CD14-positive monocyte (primary cell): Measurements from ENCODE around the gene SLCO2A1. TPM values are rescaled to one million over a fixed set of nuclear protein-coding genes. Genes with fewer than 3 reads are reported as not detected.

Experiments
- DNase-seq, 3 donors: peaks; one replicate each; pipeline ENCODE4 v3.0.0-alpha.2; 2011 to 2022
- H2AFZ ChIP-seq: 2 replicates; pipeline ENCODE4 v1.6.0; 2012; ENCODE audit warnings: mild to moderate bottlenecking, low read depth, low read length, inconsistent platforms; ENCODE audit not compliant: insufficient read depth, poor library complexity, severe bottlenecking
- H3K27ac ChIP-seq, 2 donors: 1 replicate in 1 of 2; 2 replicates in 1 of 2; pipeline ENCODE4 v1.5.1; 2012 to 2013; ENCODE audit warnings: low read length in 2 of 2, control low read depth in 1 of 2, inconsistent platforms in 1 of 2, low read depth in 1 of 2, mild to moderate bottlenecking in 1 of 2
- H3K27me3 ChIP-seq, 2 donors: one replicate each; pipeline versions ENCODE4 v1.6.0 to v1.6.1; 2011 to 2013; ENCODE audit warnings: low read length in 2 of 2; ENCODE audit not compliant: control insufficient read depth in 2 of 2, insufficient read depth in 2 of 2
- H3K36me3 ChIP-seq, 2 donors: replicated peaks in 1 of 2; 1 replicate in 1 of 2; 2 replicates in 1 of 2; pipeline versions ENCODE4 v1.5.1 to v1.6.1; 2012 to 2013; ENCODE audit warnings: low read length in 2 of 2, control low read depth in 1 of 2, inconsistent platforms in 1 of 2, mild to moderate bottlenecking in 1 of 2; ENCODE audit not compliant: insufficient read depth in 2 of 2, control insufficient read depth in 1 of 2
- H3K4me1 ChIP-seq, 2 donors: 1 replicate in 1 of 2; 2 replicates in 1 of 2; pipeline versions ENCODE4 v1.5.1 to v1.6.1; 2012 to 2013; ENCODE audit warnings: low read length in 2 of 2, control low read depth in 1 of 2, inconsistent platforms in 1 of 2, mild to moderate bottlenecking in 1 of 2, moderate library complexity in 1 of 2; ENCODE audit not compliant: insufficient read depth in 2 of 2, control insufficient read depth in 1 of 2
- H3K4me2 ChIP-seq: replicated peaks from 2 replicates; pipeline ENCODE3; 2012; ENCODE audit warnings: low read length, moderate library complexity, mild to moderate bottlenecking; ENCODE audit not compliant: poor library complexity, severe bottlenecking; ENCODE audit errors: extremely low read depth
- H3K4me3 ChIP-seq, 3 experiments: fragments of 200-600 bp in 1 of 3; sonication (generic) in 1 of 3; replicated peaks in 1 of 3; 1 replicate in 2 of 3; 2 replicates in 1 of 3; pipeline ENCODE4 v1.5.1; 2011 to 2013; ENCODE audit warnings: low read length in 3 of 3, mild to moderate bottlenecking in 3 of 3, control low read depth in 2 of 3, low read depth in 2 of 3, inconsistent platforms in 1 of 3, moderate library complexity in 1 of 3
- H3K79me2 ChIP-seq: 2 replicates; pipeline ENCODE4 v1.6.0; 2012; ENCODE audit warnings: mild to moderate bottlenecking, control low read depth, inconsistent platforms, low read length, moderate library complexity; ENCODE audit not compliant: insufficient read depth
- H3K9ac ChIP-seq: 2 replicates; pipeline ENCODE4 v1.6.0; 2017; ENCODE audit warnings: low read length, mild to moderate bottlenecking; ENCODE audit not compliant: insufficient read depth, poor library complexity, severe bottlenecking
- H3K9me3 ChIP-seq, 2 donors: replicated peaks in 1 of 2; 1 replicate in 1 of 2; 2 replicates in 1 of 2; pipeline versions ENCODE4 v1.5.1 to v1.6.1; 2012 to 2013; ENCODE audit warnings: low read length in 2 of 2, control low read depth in 1 of 2; ENCODE audit not compliant: control insufficient read depth in 1 of 2, insufficient read depth in 1 of 2
- H4K20me1 ChIP-seq: 2 replicates; pipeline ENCODE4 v1.6.0; 2012; ENCODE audit warnings: mild to moderate bottlenecking, low read length, control low read depth, moderate library complexity; ENCODE audit not compliant: insufficient read depth
- H3K27ac Mint-ChIP-seq, 7 donors: one replicate each; pipeline ENCODE4 v1.8.0; 2020; ENCODE audit warnings: mild to moderate bottlenecking in 7 of 7, mixed read lengths in 7 of 7, moderate library complexity in 6 of 7, inconsistent platforms in 2 of 7
- H3K27me3 Mint-ChIP-seq, 3 donors: one replicate each; pipeline ENCODE4 v1.8.0; 2021 to 2022; ENCODE audit warnings: low read depth in 3 of 3, mild to moderate bottlenecking in 3 of 3, mixed read lengths in 3 of 3, moderate library complexity in 3 of 3, inconsistent platforms in 1 of 3
- H3K36me3 Mint-ChIP-seq, 2 donors: one replicate each; pipeline ENCODE4 v1.8.0; 2020; ENCODE audit warnings: mixed read lengths in 2 of 2, inconsistent platforms in 1 of 2, mild to moderate bottlenecking in 1 of 2
- H3K4me1 Mint-ChIP-seq: one replicate; pipeline ENCODE4 v1.8.0; 2020; ENCODE audit warnings: mild to moderate bottlenecking, mixed read lengths
- H3K4me3 Mint-ChIP-seq, 2 donors: one replicate each; pipeline ENCODE4 v1.8.0; 2020; ENCODE audit warnings: mild to moderate bottlenecking in 2 of 2, mixed read lengths in 2 of 2, moderate library complexity in 1 of 2
- H3K9me3 Mint-ChIP-seq, 7 donors: one replicate each; pipeline ENCODE4 v1.8.0; 2020 to 2022; ENCODE audit warnings: mixed read lengths in 7 of 7, mild to moderate bottlenecking in 6 of 7, moderate library complexity in 6 of 7, inconsistent platforms in 2 of 7
- WGBS: methylation state at CpG from one replicate; pipeline ENCODE4 v1.1.5; 2013; ENCODE audit warnings: missing lambda C conversion rate; ENCODE audit not compliant: insufficient coverage; 5-methylcytosine and 5-hydroxymethylcytosine counted together
- intact Hi-C, 2 donors: fragments of 100-400 bp; cut with micrococcal nuclease; formaldehyde crosslinking; loops; one replicate each; pipeline versions ENCODE4 v1.15.0 to v1.15.1; 2023
- polyA plus RNA-seq, 3 donors: library from polyadenylated mRNA; depleted of rRNA in 1 of 3; unstranded in 2 of 3; stranded (reverse) in 1 of 3; fragments of 300-500 nt in 2 of 3; fragments of >200 nt in 1 of 3; fragmentation: Illumina TruSeq in 2 of 3; gene quantifications; 1 replicate in 2 of 3; 2 replicates in 1 of 3; pipeline ENCODE4 v1.2.3, GENCODE V29; 2012 to 2021
- TF ChIP-seq, protein P1 (sequence below): fragments of 200-600 bp; IDR thresholded peaks from one replicate; pipeline ENCODE4 v1.8.0; 2022; ENCODE audit warnings: antibody characterized with exemption, mild to moderate bottlenecking

SLCO2A1 gene
- polyA plus RNA-seq, 3 donors = 0.12 TPM; not detected in 2

DNA sequence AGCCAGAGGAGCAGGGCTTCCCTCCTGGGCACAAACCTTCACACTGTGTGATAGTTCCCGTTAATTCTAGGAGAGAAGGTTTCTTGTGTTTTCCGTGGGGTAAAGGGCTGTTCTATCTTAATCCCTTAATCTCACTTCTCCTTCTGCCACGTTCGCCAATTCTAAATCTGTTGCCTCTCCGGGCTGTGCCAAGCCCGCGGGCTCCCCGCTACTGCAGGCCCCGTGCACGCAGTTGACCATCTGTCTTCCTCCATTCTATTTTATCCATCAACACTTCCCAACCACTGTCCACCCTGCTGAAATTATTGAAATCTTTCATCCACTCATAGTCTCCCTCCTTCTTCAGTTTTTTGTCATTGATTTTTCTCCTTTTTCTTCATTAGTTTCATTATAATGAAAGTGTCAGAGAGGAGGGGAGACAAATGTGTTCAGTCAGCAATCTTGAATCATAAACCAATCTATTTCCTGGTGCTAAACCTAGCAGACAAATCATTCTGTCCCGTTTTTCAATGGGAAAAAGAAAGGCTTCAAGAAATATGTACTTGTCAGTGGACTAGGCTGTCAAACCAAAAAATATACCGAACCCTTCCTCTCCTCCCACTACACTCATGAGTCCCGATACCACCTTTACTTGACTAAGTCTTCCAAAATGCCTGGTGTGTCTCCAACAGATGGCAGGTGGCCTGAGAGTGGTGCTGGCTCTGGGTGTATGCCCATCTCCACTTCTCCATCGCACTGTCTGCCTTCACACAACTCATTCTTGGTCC lies 39.6 kb downstream of the SLCO2A1 start:
- Histone ChIP-seq H2AFZ (no peak overlapping the region), H3K79me2 (no peaks in the 10 kb centered on the region), H3K27me3 (no peaks in the 10 kb centered on the region), H3K9ac (no peak overlapping the region), H3K4me3 (no peak overlapping the region), H3K9me3 (no peaks in the 10 kb centered on the region), H3K4me1 (no peaks in the 10 kb centered on the region), H3K4me2 (no peak overlapping the region), H3K36me3 (no peaks in the 10 kb centered on the region), H4K20me1 (no peaks in the 10 kb centered on the region), H3K27ac (no peak overlapping the region)
- no peaks in the 10 kb centered on the region for H3K36me3 Mint-ChIP-seq
- intact Hi-C loops = no loop called here
- H3K9me3 Mint-ChIP-seq = peaks cover 0 to 3% (median 0%) of the 10 kb centered on the region in 7 donors
- TF ChIP-seq, protein P1, sequence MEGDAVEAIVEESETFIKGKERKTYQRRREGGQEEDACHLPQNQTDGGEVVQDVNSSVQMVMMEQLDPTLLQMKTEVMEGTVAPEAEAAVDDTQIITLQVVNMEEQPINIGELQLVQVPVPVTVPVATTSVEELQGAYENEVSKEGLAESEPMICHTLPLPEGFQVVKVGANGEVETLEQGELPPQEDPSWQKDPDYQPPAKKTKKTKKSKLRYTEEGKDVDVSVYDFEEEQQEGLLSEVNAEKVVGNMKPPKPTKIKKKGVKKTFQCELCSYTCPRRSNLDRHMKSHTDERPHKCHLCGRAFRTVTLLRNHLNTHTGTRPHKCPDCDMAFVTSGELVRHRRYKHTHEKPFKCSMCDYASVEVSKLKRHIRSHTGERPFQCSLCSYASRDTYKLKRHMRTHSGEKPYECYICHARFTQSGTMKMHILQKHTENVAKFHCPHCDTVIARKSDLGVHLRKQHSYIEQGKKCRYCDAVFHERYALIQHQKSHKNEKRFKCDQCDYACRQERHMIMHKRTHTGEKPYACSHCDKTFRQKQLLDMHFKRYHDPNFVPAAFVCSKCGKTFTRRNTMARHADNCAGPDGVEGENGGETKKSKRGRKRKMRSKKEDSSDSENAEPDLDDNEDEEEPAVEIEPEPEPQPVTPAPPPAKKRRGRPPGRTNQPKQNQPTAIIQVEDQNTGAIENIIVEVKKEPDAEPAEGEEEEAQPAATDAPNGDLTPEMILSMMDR = no peak
- 12% methylated on average over 8 of the region's 14 CpGs for WGBS
- H3K27me3 Mint-ChIP-seq = peaks cover 0 to 8% (median 0%) of the 10 kb centered on the region in 3 donors
- H3K4me1 Mint-ChIP-seq = peaks cover 7% of the 10 kb centered on the region
- H3K4me3 Mint-ChIP-seq = peak overlapping the region in 1 of 2 donors; percentile 12
- H3K27ac Mint-ChIP-seq = peak overlapping the region in 1 of 7 donors; percentile 50
- no peak for DNase-seq

DNA sequence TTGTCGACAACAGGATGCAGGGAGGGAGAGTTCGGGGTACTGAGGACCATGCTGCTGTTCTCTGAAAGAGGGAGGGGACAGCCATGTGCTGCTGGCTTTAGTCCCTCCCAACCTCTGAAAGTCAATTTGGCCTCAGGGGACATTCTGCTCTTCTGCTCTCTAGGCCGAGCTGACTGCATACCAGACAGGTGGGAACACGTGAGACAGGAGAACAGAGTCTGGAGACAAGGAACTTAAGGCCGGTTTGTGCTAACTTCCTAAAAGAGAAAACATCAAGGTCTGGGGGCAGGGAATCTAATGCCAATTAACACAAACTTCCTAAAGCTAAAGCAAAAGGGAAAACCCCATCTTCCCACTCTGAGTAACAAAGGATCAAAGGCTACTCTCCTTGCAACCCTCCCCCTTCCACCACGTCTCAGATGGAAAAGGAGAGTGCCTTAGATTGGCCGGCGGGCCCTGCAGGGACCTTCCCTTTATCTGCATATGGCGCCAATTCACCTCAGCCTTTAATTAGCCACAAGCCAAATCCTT lies 41.0 kb downstream of the SLCO2A1 start:
- peaks cover 7% of the 10 kb centered on the region for H3K4me1 Mint-ChIP-seq
- no peak overlapping the region for H2AFZ ChIP-seq
- intact Hi-C loops = no loop called here
- H4K20me1 ChIP-seq = no peaks in the 10 kb centered on the region
- H3K4me1 ChIP-seq = no peaks in the 10 kb centered on the region
- 89% methylated on average over 6 of the region's 9 CpGs for WGBS
- H3K9me3 ChIP-seq = no peaks in the 10 kb centered on the region
- H3K79me2 ChIP-seq = no peaks in the 10 kb centered on the region
- H3K9ac ChIP-seq = no peak overlapping the region
- no peak overlapping the region for H3K27ac ChIP-seq
- TF ChIP-seq, protein P1 = no peak
- H3K4me3 ChIP-seq = no peak overlapping the region
- H3K27me3 Mint-ChIP-seq = peaks cover 0 to 6% (median 0%) of the 10 kb centered on the region in 3 donors
- no peak overlapping the region for H3K4me2 ChIP-seq
- H3K36me3 ChIP-seq = no peaks in the 10 kb centered on the region
- no peak overlapping the region for H3K4me3 Mint-ChIP-seq
- no peaks in the 10 kb centered on the region for H3K36me3 Mint-ChIP-seq
- H3K27me3 ChIP-seq = no peaks in the 10 kb centered on the region
- H3K9me3 Mint-ChIP-seq = peaks cover 0 to 3% (median 0%) of the 10 kb centered on the region in 7 donors
- no peak for DNase-seq
- no peak overlapping the region for H3K27ac Mint-ChIP-seq
